ENCODE measurements around the gene ADGRB3.

The ADGRB3 gene

GRCh38 chr6:69026715-69027114 lies 391.6 kb downstream of the ADGRB3 start:
- Histone ChIP-seq H3K27ac (ENCODE audit: low read length, poor library complexity, severe bottlenecking) (peak overlapping the region; percentile 93), H2BK15ac (ENCODE audit: low read depth, poor library complexity, severe bottlenecking) (no peak overlapping the region), H3K4me1 (ENCODE audit: control insufficient read depth, insufficient read depth, low read depth, low read length) (no peaks in the 10 kb centered on the region), H2AK5ac (ENCODE audit: low read length, severe bottlenecking) (no peak overlapping the region), H2BK120ac (ENCODE audit: low read depth, low read length) (no peak overlapping the region), H3K9ac (ENCODE audit: low read length) (no peak overlapping the region), H3K79me1 (replicated peaks; ENCODE audit: low read length, poor library complexity, severe bottlenecking) (no peaks in the 10 kb centered on the region), H4K91ac (ENCODE audit: low read length) (no peak overlapping the region), H3K27me3 (ENCODE audit: control insufficient read depth in 1 of 2, insufficient read depth in 1 of 2, low read length in 2 of 2) (no peaks in the 10 kb centered on the region), H3K9me3 (ENCODE audit: control insufficient read depth, low read length) (no peaks in the 10 kb centered on the region), H3K14ac (ENCODE audit: low read length in 2 of 2) (no peak overlapping the region), H2BK12ac (ENCODE audit: low read length in 2 of 2) (no peak overlapping the region), H4K8ac (ENCODE audit: low read length) (no peak overlapping the region), H3K4me3 (ENCODE audit: insufficient read depth in 1 of 2, low read depth in 1 of 2, low read length in 2 of 2) (no peak overlapping the region), H2AFZ (ENCODE audit: low read depth, low read length) (no peak overlapping the region), H3K36me3 (ENCODE audit: control insufficient read depth in 1 of 2, insufficient read depth in 2 of 2, low read depth in 1 of 2, low read length in 2 of 2) (no peaks in the 10 kb centered on the region), H3K4ac (ENCODE audit: low read depth in 1 of 2, low read length in 2 of 2) (no peak overlapping the region), H2BK5ac (ENCODE audit: low read depth, low read length, poor library complexity, severe bottlenecking) (peak overlapping the region; percentile 86), H3K18ac (ENCODE audit: low read depth in 1 of 2, low read length in 2 of 2) (no peak overlapping the region), H3K4me2 (ENCODE audit: low read length, poor library complexity, severe bottlenecking) (no peak overlapping the region), H3K23ac (ENCODE audit: low read length in 2 of 2) (no peak overlapping the region)
- 55% methylated on average over 3 of the region's 3 CpGs for WGBS
- DNase-seq = no peak

- Histone ChIP-seq H3K18ac (ENCODE audit: low read depth in 1 of 2, low read length in 2 of 2) (no peak overlapping the region), H3K79me1 (replicated peaks; ENCODE audit: low read length, poor library complexity, severe bottlenecking) (no peaks in the 10 kb centered on the region), H3K9ac (ENCODE audit: low read length) (no peak overlapping the region), H3K9me3 (ENCODE audit: control insufficient read depth, low read length) (no peaks in the 10 kb centered on the region), H3K14ac (ENCODE audit: low read length in 2 of 2) (no peak overlapping the region), H3K23ac (ENCODE audit: low read length in 2 of 2) (no peak overlapping the region), H2BK12ac (ENCODE audit: low read length in 2 of 2) (no peak overlapping the region), H2BK120ac (ENCODE audit: low read depth, low read length) (no peak overlapping the region), H3K36me3 (ENCODE audit: control insufficient read depth in 1 of 2, insufficient read depth in 2 of 2, low read depth in 1 of 2, low read length in 2 of 2) (no peaks in the 10 kb centered on the region), H3K4me2 (ENCODE audit: low read length, poor library complexity, severe bottlenecking) (no peak overlapping the region), H2BK5ac (ENCODE audit: low read depth, low read length, poor library complexity, severe bottlenecking) (no peak overlapping the region), H2AK5ac (ENCODE audit: low read length, severe bottlenecking) (no peak overlapping the region), H2BK15ac (ENCODE audit: low read depth, poor library complexity, severe bottlenecking) (no peak overlapping the region), H3K27ac (ENCODE audit: low read length, poor library complexity, severe bottlenecking) (peak overlapping the region; percentile 73), H4K91ac (ENCODE audit: low read length) (no peak overlapping the region), H3K27me3 (ENCODE audit: control insufficient read depth in 1 of 2, insufficient read depth in 1 of 2, low read length in 2 of 2) (no peaks in the 10 kb centered on the region), H3K4ac (ENCODE audit: low read depth in 1 of 2, low read length in 2 of 2) (no peak overlapping the region), H4K8ac (ENCODE audit: low read length) (no peak overlapping the region), H3K4me3 (ENCODE audit: insufficient read depth in 1 of 2, low read depth in 1 of 2, low read length in 2 of 2) (no peak overlapping the region), H2AFZ (ENCODE audit: low read depth, low read length) (no peak overlapping the region), H3K4me1 (ENCODE audit: control insufficient read depth, insufficient read depth, low read depth, low read length) (no peaks in the 10 kb centered on the region)
- no peak for DNase-seq
- WGBS = 100% methylated on average over 1 of the region's 1 CpG
These were observed 392.8 kb downstream of the ADGRB3 start for GRCh38 chr6:69027861-69028260.

GRCh38 chr6:69038841-69039240 lies 403.8 kb downstream of the ADGRB3 start:
- DNase-seq = no peak
- Histone ChIP-seq H3K4me2 (ENCODE audit: low read length, poor library complexity, severe bottlenecking) (no peak overlapping the region), H3K27me3 (ENCODE audit: control insufficient read depth in 1 of 2, insufficient read depth in 1 of 2, low read length in 2 of 2) (no peaks in the 10 kb centered on the region), H2BK12ac (ENCODE audit: low read length in 2 of 2) (no peak overlapping the region), H3K27ac (ENCODE audit: low read length, poor library complexity, severe bottlenecking) (no peak overlapping the region), H3K4me3 (ENCODE audit: insufficient read depth in 1 of 2, low read depth in 1 of 2, low read length in 2 of 2) (no peak overlapping the region), H2AK5ac (ENCODE audit: low read length, severe bottlenecking) (no peak overlapping the region), H4K8ac (ENCODE audit: low read length) (no peak overlapping the region), H2BK5ac (ENCODE audit: low read depth, low read length, poor library complexity, severe bottlenecking) (no peak overlapping the region), H3K9ac (ENCODE audit: low read length) (no peak overlapping the region), H3K79me1 (replicated peaks; ENCODE audit: low read length, poor library complexity, severe bottlenecking) (no peaks in the 10 kb centered on the region), H3K36me3 (ENCODE audit: control insufficient read depth in 1 of 2, insufficient read depth in 2 of 2, low read depth in 1 of 2, low read length in 2 of 2) (no peaks in the 10 kb centered on the region), H3K23ac (ENCODE audit: low read length in 2 of 2) (no peak overlapping the region), H2BK120ac (ENCODE audit: low read depth, low read length) (no peak overlapping the region), H3K18ac (ENCODE audit: low read depth in 1 of 2, low read length in 2 of 2) (no peak overlapping the region), H3K4me1 (ENCODE audit: control insufficient read depth, insufficient read depth, low read depth, low read length) (no peaks in the 10 kb centered on the region), H3K9me3 (ENCODE audit: control insufficient read depth, low read length) (no peaks in the 10 kb centered on the region), H2BK15ac (ENCODE audit: low read depth, poor library complexity, severe bottlenecking) (no peak overlapping the region), H2AFZ (ENCODE audit: low read depth, low read length) (no peak overlapping the region), H3K14ac (ENCODE audit: low read length in 2 of 2) (no peak overlapping the region), H4K91ac (ENCODE audit: low read length) (no peak overlapping the region), H3K4ac (ENCODE audit: low read depth in 1 of 2, low read length in 2 of 2) (no peak overlapping the region)

GRCh38 chr6:69042297-69042696 lies 407.2 kb downstream of the ADGRB3 start:
- Histone ChIP-seq H3K4me1 (ENCODE audit: control insufficient read depth, insufficient read depth, low read depth, low read length) (no peaks in the 10 kb centered on the region), H2BK5ac (ENCODE audit: low read depth, low read length, poor library complexity, severe bottlenecking) (no peak overlapping the region), H3K79me1 (replicated peaks; ENCODE audit: low read length, poor library complexity, severe bottlenecking) (no peaks in the 10 kb centered on the region)

More at GRCh38 chr6:69042297-69042696, 407.2 kb downstream of the ADGRB3 start:
- Histone ChIP-seq H2BK15ac (ENCODE audit: low read depth, poor library complexity, severe bottlenecking) (no peak overlapping the region), H3K14ac (ENCODE audit: low read length in 2 of 2) (no peak overlapping the region), H2AFZ (ENCODE audit: low read depth, low read length) (no peak overlapping the region), H2AK5ac (ENCODE audit: low read length, severe bottlenecking) (no peak overlapping the region), H4K8ac (ENCODE audit: low read length) (no peak overlapping the region), H2BK120ac (ENCODE audit: low read depth, low read length) (no peak overlapping the region), H2BK12ac (ENCODE audit: low read length in 2 of 2) (no peak overlapping the region), H3K4me2 (ENCODE audit: low read length, poor library complexity, severe bottlenecking) (no peak overlapping the region), H3K4me3 (ENCODE audit: insufficient read depth in 1 of 2, low read depth in 1 of 2, low read length in 2 of 2) (no peak overlapping the region), H3K36me3 (ENCODE audit: control insufficient read depth in 1 of 2, insufficient read depth in 2 of 2, low read depth in 1 of 2, low read length in 2 of 2) (no peaks in the 10 kb centered on the region), H3K27ac (ENCODE audit: low read length, poor library complexity, severe bottlenecking) (no peak overlapping the region), H3K18ac (ENCODE audit: low read depth in 1 of 2, low read length in 2 of 2) (no peak overlapping the region), H3K27me3 (ENCODE audit: control insufficient read depth in 1 of 2, insufficient read depth in 1 of 2, low read length in 2 of 2) (no peaks in the 10 kb centered on the region), H3K9me3 (ENCODE audit: control insufficient read depth, low read length) (no peaks in the 10 kb centered on the region), H3K4ac (ENCODE audit: low read depth in 1 of 2, low read length in 2 of 2) (no peak overlapping the region), H3K9ac (ENCODE audit: low read length) (no peak overlapping the region), H4K91ac (ENCODE audit: low read length) (no peak overlapping the region), H3K23ac (ENCODE audit: low read length in 2 of 2) (no peak overlapping the region)
- WGBS = 95% methylated on average over 2 of the region's 3 CpGs
- DNase-seq = no peak
